A549 treated with ZK216348 at 1 μM for 4 hours (cell line): ENCODE data around the gene HPS5. TPM values are rescaled to one million over a fixed set of nuclear protein-coding genes. Genes with fewer than 3 reads are reported as not detected.

Experiments used
- total RNA-seq: library from RNA; stranded (reverse); fragments of 200-300 nt; extraction: Qiagen RNA extraction; gene quantifications from 5 replicates; pipeline ENCODE4 v1.2.3, GENCODE V29; 2022; ENCODE audit warnings: low read depth

Gene HPS5, protein sequence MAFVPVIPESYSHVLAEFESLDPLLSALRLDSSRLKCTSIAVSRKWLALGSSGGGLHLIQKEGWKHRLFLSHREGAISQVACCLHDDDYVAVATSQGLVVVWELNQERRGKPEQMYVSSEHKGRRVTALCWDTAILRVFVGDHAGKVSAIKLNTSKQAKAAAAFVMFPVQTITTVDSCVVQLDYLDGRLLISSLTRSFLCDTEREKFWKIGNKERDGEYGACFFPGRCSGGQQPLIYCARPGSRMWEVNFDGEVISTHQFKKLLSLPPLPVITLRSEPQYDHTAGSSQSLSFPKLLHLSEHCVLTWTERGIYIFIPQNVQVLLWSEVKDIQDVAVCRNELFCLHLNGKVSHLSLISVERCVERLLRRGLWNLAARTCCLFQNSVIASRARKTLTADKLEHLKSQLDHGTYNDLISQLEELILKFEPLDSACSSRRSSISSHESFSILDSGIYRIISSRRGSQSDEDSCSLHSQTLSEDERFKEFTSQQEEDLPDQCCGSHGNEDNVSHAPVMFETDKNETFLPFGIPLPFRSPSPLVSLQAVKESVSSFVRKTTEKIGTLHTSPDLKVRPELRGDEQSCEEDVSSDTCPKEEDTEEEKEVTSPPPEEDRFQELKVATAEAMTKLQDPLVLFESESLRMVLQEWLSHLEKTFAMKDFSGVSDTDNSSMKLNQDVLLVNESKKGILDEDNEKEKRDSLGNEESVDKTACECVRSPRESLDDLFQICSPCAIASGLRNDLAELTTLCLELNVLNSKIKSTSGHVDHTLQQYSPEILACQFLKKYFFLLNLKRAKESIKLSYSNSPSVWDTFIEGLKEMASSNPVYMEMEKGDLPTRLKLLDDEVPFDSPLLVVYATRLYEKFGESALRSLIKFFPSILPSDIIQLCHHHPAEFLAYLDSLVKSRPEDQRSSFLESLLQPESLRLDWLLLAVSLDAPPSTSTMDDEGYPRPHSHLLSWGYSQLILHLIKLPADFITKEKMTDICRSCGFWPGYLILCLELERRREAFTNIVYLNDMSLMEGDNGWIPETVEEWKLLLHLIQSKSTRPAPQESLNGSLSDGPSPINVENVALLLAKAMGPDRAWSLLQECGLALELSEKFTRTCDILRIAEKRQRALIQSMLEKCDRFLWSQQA
- total RNA-seq = 12.3 to 16.0 TPM (median 13.3 TPM) in 5 replicates

DNA sequence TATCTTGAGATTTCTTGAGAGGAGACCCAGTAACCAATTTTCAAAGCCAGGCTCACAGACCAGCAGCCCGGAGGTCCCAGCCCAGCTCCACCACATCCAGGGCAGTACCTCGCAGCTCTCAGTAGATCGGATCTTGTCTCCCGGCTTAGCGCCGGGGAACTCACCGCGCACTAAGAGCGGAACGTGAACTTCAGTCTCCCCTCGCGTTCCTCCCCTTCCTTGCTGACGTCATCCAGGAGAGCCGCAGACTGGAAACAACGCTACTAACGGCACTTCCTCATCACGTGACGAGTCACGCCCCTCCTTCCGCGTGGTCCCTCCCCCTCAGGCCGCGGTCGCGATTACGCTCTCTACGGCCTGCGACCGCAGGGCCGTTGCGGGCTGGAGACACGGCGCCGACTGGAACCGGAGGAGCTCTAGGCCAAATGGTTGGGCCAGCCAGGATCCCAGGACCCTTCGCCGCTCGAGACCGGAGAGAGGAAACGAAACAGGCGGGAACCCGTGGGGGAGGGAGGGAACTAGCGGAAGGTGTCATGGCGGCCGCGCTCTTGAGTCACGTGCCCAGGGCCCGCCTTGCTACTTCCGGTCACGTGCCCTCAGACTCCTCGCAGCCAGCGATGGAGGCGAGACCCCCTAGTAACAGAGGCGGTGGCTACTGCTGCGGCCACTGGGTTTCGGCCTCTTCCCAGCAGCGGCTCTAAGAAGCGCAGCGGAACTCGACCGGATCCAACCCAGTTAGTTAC, at the start of gene HPS5, which contains the start of gene GTF2H1:
Gene HPS5 (minus strand): TSS at position 172 of the 743 bp plus-strand sequence. CDS start 4,282 bp downstream, outside the sequence.
Gene GTF2H1 (plus strand): TSS at position 599 of the 743 bp plus-strand sequence. CDS start 10,508 bp downstream, outside the sequence.

DNA sequence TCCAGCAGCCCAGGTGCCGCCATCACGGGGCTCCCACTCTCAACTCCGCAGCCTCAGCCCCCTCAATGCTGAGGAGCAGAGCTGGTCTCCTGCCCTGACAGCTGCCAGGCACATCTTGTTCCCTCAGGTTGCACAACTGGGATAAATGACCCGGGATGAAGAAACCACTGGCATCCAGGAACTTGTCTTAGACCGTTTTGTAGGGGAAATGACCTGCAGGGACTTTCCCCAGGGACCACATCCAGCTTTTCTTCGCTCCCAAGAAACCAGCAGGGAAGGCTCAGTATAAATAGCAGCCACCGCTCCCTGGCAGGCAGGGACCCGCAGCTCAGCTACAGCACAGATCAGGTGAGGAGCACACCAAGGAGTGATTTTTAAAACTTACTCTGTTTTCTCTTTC, 56.0 kb downstream of the HPS5 start, which contains the start of gene SAA1:
Gene SAA1 (plus strand): TSS at position 316 of the 400 bp plus-strand sequence. CDS start 624 bp downstream, outside the sequence.

DNA sequence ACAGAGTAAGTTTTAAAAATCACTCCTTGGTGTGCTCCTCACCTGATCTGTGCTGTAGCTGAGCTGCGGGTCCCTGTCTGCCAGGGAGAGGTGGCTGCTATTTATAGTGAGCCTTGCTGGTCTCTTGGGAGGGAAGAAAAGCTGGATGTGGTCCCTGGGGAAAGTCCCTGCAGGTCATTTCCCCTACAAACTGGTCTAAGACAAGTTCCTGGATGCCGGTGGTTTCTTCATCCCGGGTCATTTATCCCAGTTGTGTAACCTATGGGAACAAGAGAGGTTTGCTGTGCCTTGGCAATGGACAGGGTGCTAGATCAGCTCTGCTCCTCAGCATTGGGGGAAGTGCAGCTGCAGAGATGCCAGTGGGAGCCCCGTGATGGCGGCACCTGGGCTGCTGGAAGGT, 73.4 kb downstream of the HPS5 start, which contains the start of gene SAA2:
Gene SAA2 (minus strand): TSS at position 108 of the 400 bp plus-strand sequence. CDS start 657 bp downstream, outside the sequence.

DNA sequence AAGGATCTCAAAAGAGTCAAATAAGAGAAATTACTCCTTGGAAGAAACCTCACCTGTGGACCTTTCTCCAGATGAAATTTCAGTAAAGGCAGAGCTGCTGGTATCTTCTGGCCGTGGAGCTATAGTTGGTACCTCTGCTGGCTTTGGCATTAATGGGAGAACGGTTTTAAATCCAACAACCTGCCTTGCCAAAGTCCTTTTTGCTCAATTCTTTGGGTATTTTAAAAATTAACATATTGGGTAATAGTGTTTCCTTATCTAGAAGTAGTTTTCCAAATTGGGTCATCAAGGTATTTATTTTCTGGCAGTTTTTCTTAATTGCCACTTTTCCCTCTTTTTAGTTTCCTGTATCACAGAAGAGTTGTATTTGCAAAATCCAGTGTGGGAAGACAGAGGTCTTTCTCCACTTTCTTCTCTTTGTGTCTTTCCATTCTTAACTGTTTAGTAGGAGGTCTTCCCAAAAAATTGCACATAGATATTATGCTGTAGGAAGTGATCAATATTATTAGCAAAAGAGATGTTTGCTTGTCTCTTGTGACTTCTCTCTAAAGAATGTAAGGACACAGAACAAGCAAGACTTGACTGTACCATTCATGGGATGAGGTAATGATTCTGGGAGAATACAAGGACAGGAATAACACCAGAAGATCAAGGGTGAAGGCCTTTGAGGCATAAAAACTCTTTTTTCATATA, 85.1 kb downstream of the HPS5 start, which contains the start of gene SAA4:
Gene SAA4 (minus strand): TSS at position 139 of the 693 bp plus-strand sequence. CDS start 876 bp downstream, outside the sequence.

Other genes with a start within 250 kb of the HPS5 start
- 34.6 to 42.6 TPM (median 40.5 TPM) in 5 replicates for gene SAAL1, start 216.1 kb downstream of the HPS5 start, total RNA-seq
- not detected in 5 replicates for gene MRGPRX3, start 189.6 kb downstream of the HPS5 start, total RNA-seq
- not detected in 5 replicates for gene MRGPRX4, start 149.3 kb downstream of the HPS5 start, total RNA-seq
- not detected in 5 replicates for gene SAA4, start 85.3 kb downstream of the HPS5 start, total RNA-seq
- 0.65 TPM in 1 of 5 replicates, not detected in the others for gene SAA2, start 73.5 kb downstream of the HPS5 start, total RNA-seq
- gene SAA1, start 55.9 kb downstream of the HPS5 start, total RNA-seq = 0.58 to 1.2 TPM (median 0.89 TPM) in 5 replicates
- 33.0 to 41.2 TPM (median 34.1 TPM) in 5 replicates for gene GTF2H1, start 427 bp upstream of the HPS5 start, total RNA-seq
- 2,730 to 4,065 TPM (median 2,807 TPM) in 5 replicates for gene LDHA, start 72.4 kb upstream of the HPS5 start, total RNA-seq
- 0.13 to 0.21 TPM (median 0.18 TPM) in 3 of 5 replicates, not detected in the others for gene LDHC, start 90.2 kb upstream of the HPS5 start, total RNA-seq
- gene LDHAL6A, start 133.7 kb upstream of the HPS5 start, total RNA-seq = not detected in 5 replicates
- 90.6 to 126 TPM (median 110 TPM) in 5 replicates for gene TSG101, start 204.8 kb upstream of the HPS5 start, total RNA-seq